HFFc6 (cell line): ENCODE data around the gene ZCWPW1. TPM values are rescaled to one million over a fixed set of nuclear protein-coding genes. Genes with fewer than 3 reads are reported as not detected.

Source experiments
- DNase-seq: peaks from one replicate; pipeline ENCODE4 v3.0.0-alpha.2; 2018
- H3K27ac Mint-ChIP-seq: 2 replicates; pipeline ENCODE4 v1.8.0; 2020; ENCODE audit warnings: mild to moderate bottlenecking, mixed read lengths
- H3K27me3 Mint-ChIP-seq: 2 replicates; pipeline ENCODE4 v1.8.0; 2021; ENCODE audit warnings: mild to moderate bottlenecking, moderate library complexity, mixed read lengths; ENCODE audit not compliant: insufficient read depth
- H3K36me3 Mint-ChIP-seq: 2 replicates; pipeline ENCODE4 v1.8.0; 2021; ENCODE audit warnings: low read depth, mixed read lengths
- H3K4me1 Mint-ChIP-seq: 2 replicates; pipeline ENCODE4 v1.8.0; 2020; ENCODE audit warnings: low read depth, mixed read lengths
- H3K4me3 Mint-ChIP-seq: 2 replicates; pipeline ENCODE4 v1.8.0; 2020; ENCODE audit warnings: mild to moderate bottlenecking, moderate library complexity, mixed read lengths
- H3K9me3 Mint-ChIP-seq: 2 replicates; pipeline ENCODE4 v1.8.0; 2020; ENCODE audit warnings: mild to moderate bottlenecking, mixed read lengths
- CTCF ChIP-seq: fragments of 200-600 bp; sonication (generic); IDR thresholded peaks from 2 replicates; pipeline ENCODE4 v1.5.0; 2021; ENCODE audit warnings: antibody characterized with exemption, mild to moderate bottlenecking
- total RNA-seq, 6 experiments: library from RNA; stranded (reverse); fragmentation: NEBNext Ultra II Directional; extraction: Animal tissue kit (Norgen Biotek cat#: 25700); gene quantifications; 2 replicates in 1 of 6; 3 replicates in 5 of 6; pipeline ENCODE4 v1.2.3, GENCODE V29; 2021

The ZCWPW1 gene
- total RNA-seq, 6 experiments from 2014 or later, result 0.55 to 1.7 (median 1.2) TPM

GRCh38 chr7:100467638-100468373, 39.3 kb upstream of the ZCWPW1 start:
- H3K36me3 Mint-ChIP-seq, result peaks cover 17% of the 10 kb centered on the region; the same call in 1 of the 2 replicates
- H3K4me1 Mint-ChIP-seq, result peaks cover 24% of the 10 kb centered on the region

GRCh38 chr7:100466653-100467605, 38.4 kb upstream of the ZCWPW1 start:
- Mint-ChIP-seq H3K36me3 (peaks cover 17% of the 10 kb centered on the region; the same call in 1 of the 2 replicates), H3K27ac (no peak overlapping the region)
- TF ChIP-seq CTCF, result no peak

More at GRCh38 chr7:100467638-100468373, 39.3 kb upstream of the ZCWPW1 start:
- DNase-seq, result no peak
- H3K4me3 Mint-ChIP-seq, result no peak overlapping the region
- no peaks in the 10 kb centered on the region for H3K9me3 Mint-ChIP-seq
- no peak overlapping the region for H3K27ac Mint-ChIP-seq
- no peak for TF ChIP-seq CTCF
- peaks cover 1% of the 10 kb centered on the region; the same call in 1 of the 2 replicates for H3K27me3 Mint-ChIP-seq

GRCh38 chr7:100465702-100466311, 37.3 kb upstream of the ZCWPW1 start:
- Mint-ChIP-seq H3K4me1 (peaks cover 24% of the 10 kb centered on the region), H3K9me3 (no peaks in the 10 kb centered on the region), H3K36me3 (peaks cover 17% of the 10 kb centered on the region; the same call in 1 of the 2 replicates), H3K27me3 (peaks cover 1% of the 10 kb centered on the region; the same call in 1 of the 2 replicates), H3K27ac (peak overlapping the region; percentile 33; the same call in 1 of the 2 replicates), H3K4me3 (no peak overlapping the region)
- DNase-seq, result peak; percentile 45
- TF ChIP-seq CTCF, result peak; percentile 75

More at GRCh38 chr7:100466653-100467605, 38.4 kb upstream of the ZCWPW1 start:
- no peak for DNase-seq
- Mint-ChIP-seq H3K4me1 (peaks cover 24% of the 10 kb centered on the region), H3K4me3 (no peak overlapping the region), H3K9me3 (no peaks in the 10 kb centered on the region), H3K27me3 (peaks cover 1% of the 10 kb centered on the region; the same call in 1 of the 2 replicates)

GRCh38 chr7:100465299-100465698, 36.8 kb upstream of the ZCWPW1 start:
- H3K4me1 Mint-ChIP-seq, result peaks cover 24% of the 10 kb centered on the region
- H3K9me3 Mint-ChIP-seq, result no peaks in the 10 kb centered on the region
- TF ChIP-seq CTCF, result no peak
- no peak for DNase-seq
- H3K4me3 Mint-ChIP-seq, result no peak overlapping the region
- H3K36me3 Mint-ChIP-seq, result peaks cover 17% of the 10 kb centered on the region; the same call in 1 of the 2 replicates
- peak overlapping the region; percentile 33; the same call in 1 of the 2 replicates for H3K27ac Mint-ChIP-seq
- peaks cover 1% of the 10 kb centered on the region; the same call in 1 of the 2 replicates for H3K27me3 Mint-ChIP-seq

- Mint-ChIP-seq H3K9me3 (no peaks in the 10 kb centered on the region), H3K27me3 (peaks cover 1% of the 10 kb centered on the region; the same call in 1 of the 2 replicates), H3K4me3 (no peak overlapping the region), H3K4me1 (peaks cover 24% of the 10 kb centered on the region), H3K27ac (peak overlapping the region; percentile 45; the same call in 1 of the 2 replicates), H3K36me3 (peaks cover 17% of the 10 kb centered on the region; the same call in 1 of the 2 replicates)
- TF ChIP-seq CTCF, result no peak
- DNase-seq, result no peak
Observed at GRCh38 chr7:100464791-100465190, 36.3 kb upstream of the ZCWPW1 start.
